AG08396 (cell line): Measurements from ENCODE around the gene RARA.

ENCODE experiments used
- DNase-seq: peaks from one replicate; pipeline ENCODE4 v3.0.0; 2012; ENCODE audit warnings: low spot score, mixed read lengths

The RARA gene

DNA sequence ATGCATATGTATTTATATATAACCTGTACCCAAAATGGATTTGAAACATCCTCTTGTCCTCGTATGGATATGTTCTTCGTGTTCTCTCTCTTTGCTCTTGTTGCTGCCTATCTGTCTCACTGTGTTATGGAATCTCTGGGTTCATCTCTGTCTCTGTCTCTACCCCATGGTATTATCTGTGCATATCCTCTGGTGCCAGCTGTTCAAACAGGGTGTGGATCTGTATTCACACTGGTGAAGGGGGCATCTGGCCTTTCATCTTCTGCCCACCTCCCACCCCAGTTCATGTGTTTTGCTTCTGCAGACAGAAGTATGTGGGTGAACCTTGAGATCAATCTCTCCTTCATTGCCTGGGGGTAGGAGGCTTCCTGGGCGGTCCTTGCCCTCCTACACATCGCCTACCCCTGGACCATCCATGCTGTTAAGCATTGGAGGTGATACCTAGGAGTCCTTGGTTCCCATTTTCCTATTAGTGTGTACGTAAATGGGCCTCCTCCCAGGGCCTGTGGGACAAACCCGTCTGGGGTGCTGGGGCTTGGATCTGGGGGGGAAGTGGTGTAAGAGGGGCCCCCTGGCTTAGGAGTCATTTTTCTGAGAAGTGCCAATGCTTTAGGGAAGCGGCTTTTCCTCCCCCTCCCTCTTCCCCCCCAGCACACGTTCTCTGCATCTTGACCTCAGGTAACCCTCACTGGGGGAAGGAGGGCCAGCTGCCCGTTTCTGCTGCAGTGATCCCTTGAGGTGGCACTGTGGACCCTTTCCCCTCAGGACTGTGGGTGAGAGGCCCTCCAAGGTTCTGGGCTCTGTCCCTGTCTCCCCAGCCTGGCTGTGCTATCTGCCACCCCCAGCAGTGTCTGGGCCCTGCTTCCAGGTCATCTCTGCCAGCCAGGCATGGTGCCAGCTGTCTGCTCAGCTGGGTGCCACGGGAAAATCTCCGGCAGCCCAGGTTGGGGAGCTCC is 21.1 kb downstream of the RARA start:
- no peak for DNase-seq

DNA sequence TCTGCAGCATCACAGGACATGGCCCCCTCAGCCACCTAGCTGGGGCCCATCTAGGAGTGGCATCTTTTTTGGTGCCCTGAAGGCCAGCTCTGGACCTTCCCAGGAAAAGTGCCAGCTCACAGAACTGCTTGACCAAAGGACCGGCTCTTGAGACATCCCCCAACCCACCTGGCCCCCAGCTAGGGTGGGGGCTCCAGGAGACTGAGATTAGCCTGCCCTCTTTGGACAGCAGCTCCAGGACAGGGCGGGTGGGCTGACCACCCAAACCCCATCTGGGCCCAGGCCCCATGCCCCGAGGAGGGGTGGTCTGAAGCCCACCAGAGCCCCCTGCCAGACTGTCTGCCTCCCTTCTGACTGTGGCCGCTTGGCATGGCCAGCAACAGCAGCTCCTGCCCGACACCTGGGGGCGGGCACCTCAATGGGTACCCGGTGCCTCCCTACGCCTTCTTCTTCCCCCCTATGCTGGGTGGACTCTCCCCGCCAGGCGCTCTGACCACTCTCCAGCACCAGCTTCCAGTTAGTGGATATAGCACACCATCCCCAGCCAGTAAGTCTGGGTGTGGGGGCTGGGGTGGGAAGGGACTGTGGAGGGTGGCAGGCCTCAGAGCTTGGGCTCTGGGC is 22.0 kb downstream of the RARA start:
- DNase-seq = no peak

DNA sequence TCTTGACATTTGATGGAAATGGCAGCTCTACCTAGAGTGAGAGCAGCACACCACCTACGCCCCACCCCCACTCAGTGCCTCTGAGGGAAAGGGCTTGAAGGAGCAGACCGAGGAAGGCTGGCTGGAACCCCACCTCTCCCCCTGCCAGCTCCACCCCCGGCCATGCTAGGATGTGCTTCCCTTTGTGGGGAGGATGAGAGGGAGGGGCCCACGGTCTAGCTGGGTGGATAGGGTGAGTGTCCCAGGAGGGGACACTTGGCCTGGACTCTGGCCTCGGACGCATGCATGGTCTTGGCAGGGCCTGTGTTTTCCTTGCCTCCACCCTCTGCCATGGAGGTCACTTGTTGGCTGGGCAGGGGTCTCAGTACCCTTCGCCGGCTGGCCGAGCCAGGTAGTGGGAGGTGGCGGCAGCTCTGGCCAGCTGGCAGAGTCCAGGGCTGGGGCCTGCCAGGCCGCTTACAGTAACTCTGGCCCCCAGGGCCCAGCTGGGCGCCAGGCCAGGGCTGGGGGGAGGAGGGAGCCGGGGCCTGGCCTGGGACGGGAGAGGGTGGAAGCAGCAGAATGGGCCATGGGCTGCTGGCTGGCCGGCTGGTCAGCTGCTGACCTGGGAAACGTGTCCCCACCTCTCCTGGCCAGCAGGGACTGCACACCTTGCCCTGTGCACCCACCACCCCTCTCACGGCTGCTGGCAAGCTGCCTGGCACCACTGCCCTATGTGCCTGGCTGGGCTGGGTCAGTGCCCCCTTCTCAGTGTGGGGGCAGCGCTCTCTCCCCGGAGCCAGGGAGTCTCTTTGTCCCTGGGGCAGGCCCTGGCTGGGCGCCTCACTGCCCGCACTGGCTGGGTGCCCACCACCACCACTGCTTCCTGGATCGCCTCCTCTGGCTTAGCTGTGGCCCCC is 23.0 kb downstream of the RARA start:
- DNase-seq = peak; percentile 52

DNA sequence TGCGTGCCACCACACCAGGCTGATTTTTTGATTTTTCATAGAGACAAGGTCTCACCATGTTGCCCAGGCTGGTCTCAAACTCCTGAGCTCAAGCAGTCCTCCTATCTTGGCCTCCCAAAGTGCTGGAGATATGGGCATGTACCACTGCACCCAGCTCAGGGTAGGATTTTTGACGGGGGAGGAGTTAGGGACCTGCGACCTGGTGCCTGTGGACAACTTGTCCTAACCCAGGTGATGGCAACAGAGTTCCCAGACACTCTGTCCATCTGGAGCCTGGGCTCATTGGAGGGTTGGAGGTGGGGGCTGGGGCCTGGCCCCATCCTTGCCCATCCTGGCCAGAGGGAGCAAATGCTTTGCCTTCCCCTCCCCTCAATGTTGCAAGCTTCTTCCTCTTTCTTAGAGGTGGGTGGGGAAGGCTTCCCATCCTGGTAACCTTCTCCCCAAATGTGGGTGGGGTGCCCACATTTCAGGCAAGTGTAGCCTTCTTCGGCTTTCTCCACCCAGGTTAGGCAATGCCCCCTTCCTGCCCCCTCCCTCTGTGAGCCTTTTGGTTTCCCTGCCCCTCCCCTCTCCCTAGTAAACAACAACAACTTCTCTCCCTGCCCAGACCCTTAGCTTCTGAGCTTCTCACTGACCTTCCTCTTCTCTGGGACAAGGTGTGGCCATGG is 24.9 kb downstream of the RARA start:
- DNase-seq = no peak

DNA sequence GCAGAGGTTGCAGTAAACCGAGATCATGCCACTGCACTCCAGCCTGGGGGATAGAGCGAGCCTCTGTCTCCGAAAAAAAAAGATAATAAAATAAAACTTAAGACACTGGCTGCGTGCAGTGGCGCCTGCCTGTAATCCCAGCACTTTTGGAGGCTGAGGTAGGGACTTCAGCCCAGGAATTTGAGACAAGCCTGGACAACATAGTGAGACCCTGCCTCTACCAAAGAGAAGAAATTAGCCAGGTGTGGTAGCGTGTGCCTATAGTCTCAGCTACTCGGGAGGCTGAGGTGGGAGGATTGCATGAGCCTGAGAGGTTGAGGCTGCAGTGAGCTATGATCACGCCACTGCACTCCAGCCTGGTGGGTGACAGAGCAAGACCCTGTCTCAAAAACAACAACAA is 26.6 kb downstream of the RARA start:
- DNase-seq = no peak

DNA sequence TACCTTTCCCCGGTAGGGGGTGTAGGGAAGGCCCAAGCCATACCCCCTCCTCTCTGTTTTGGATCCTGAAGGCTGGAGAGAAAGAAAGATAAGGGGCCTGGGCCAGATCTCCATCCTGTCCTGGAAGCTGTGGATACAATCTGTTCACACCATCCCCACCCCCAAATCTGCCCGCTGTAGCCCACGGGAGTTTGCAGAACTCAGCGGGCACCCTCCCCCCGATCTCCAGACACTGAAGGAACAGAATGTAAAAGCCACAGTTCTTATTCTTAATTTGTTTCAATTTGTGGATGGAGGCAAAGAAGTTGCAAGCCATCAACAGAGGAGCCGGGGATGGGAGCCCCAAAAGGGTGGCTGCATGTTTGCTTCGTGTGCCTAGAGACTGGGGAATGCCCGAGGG is 28.4 kb downstream of the RARA start:
- no peak for DNase-seq

DNA sequence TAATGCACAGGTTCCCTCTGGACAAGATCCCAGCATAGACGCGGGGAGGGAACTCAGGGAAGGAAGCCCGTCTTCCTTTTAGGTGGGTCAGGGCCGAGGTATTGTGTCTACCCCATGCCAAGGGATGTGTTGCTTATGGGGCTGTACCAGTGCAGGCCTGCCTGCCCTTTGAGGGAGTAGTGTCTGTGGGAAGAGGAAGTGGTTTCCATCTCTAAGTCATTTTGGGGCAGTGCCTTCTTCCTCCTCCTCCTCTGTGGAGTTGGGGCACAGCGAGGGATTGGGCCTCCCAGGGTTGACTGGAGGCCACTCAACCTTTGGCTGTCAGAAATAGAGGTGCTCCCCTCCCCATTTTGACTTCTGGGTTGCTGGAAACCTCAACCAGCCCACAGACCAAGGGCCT is 29.1 kb downstream of the RARA start:
- no peak for DNase-seq

DNA sequence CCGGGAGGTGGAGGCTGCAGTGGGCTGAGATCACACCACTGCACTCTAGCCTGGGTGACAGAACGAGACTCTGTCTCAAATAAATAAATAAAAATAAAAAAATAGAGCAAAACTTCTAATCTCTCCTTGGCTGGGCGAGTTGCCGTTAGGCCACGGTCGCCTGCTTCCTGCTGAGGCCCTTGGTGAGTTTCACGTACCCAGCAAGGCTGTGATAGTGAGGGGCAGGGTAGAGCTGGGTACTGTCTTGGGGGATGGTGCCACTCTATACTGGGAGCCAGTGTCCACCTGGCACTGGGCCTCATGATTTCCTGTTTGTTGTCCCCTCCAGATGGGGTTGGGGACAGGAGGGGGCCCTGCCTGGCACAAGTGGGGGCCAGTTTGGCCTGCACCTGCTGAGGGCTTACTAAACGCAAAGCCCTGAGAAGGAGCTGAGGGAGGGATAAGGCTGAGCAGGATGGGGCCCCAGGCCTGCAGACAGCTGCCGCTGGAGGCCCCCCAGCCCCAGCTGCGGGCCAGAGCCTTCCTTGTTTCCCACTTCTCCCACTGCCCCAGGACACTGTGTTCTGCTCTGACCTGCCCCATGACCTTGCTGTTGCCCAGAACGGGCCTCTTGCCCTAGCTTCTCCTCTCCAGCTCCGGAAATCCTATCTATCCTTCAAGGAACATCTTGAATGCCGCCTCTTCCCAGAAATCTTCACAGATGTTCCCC is 30.1 kb downstream of the RARA start:
- DNase-seq = no peak

DNA sequence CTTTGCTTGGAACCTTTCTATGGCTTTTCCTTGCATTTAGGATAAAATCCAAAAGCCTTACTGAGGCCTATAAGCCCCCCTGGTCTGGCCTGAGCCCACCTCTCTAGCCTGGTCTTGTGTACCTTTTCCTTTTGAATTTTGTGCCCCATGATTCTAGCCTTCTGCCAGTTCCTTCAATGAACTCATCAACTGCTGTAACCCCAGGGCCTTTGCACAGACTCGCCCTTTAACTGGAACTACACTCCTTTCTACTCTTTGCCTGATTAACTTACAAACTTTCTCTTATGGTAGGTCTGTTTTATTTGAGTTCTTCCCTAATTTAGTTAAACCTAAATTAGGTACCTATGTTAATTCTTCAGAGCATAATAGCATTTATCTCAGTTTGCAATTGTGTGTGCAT is 31.3 kb downstream of the RARA start:
- DNase-seq = no peak

DNA sequence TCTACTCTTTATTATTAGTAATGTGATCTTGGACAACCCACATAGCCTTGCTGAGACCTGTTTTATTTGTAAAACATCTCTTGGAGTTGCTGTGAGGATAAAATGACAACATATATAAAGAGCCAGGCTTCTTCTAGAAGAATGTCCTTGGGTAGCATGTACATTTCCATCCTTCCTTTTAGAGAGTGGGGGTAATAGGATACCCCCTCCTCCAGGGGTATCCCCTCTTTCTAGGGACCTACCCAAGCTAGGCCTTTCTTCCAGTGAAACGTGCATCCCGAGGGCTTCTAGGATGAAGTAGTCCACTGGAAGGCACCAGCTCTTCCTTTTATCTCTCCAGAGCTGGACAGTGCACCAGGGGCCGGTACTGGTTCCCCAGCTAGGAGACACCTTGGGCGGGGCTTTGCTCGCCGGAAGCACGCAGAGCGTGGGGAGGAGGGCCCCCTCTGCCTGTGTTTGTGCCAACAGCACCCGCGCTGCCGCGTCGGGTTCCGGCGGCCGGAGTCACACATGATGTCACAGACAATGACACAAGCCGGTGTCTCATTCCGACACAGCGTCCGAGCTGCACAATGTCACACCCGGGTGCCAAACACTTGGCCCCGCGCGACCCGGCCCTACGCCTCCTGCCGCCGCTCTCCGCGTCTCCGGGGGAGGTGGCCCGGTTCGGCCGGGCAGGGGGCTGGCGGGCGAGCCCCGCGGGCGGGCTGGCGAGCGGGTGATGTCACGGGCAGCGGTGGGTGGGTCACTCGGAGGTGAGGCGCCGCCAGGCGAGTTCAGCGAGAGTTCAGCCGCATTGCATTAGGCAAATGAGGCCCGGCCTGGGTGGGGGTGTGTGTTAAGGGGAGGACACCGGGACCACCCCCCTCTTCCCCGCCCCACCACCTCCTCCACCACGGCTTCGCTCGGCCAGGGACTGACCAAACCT is 32.2 kb downstream of the RARA start:
- DNase-seq = peak; percentile 86

DNA sequence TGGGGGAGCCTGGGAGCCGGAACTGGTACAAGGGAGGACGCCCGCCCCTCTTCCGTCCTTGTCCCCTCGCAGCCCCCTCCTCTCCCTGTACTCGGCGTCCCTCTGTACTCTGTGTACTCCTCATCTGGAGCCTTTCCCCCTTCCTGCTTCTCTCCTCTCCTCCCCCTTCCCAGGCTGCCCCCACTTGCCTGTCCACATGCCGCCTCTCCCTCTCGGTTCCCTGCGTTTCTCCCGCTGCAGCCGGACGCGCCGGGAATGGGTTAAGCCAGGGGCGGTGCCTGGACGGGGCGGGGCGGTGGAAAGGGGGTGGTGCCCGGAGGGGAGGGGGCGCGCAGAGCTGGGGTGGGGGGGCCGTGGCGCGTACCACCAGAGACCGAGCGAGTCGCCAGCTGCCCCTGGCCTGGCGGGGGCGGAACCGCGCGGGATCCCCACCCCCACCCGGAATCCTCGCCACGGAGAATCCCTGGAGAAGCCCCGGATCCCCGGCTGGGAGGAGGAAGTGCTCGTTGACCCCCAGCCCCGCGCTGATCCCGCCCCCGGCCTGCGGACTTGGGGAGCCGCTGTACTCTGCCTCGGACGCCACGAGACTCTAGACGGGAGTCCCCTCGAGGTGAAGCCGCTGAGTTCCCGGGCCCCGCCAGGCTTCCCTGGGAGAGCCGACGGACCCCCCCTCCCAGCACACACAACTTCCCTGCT is 33.0 kb downstream of the RARA start:
- peak; percentile 88 for DNase-seq

DNA sequence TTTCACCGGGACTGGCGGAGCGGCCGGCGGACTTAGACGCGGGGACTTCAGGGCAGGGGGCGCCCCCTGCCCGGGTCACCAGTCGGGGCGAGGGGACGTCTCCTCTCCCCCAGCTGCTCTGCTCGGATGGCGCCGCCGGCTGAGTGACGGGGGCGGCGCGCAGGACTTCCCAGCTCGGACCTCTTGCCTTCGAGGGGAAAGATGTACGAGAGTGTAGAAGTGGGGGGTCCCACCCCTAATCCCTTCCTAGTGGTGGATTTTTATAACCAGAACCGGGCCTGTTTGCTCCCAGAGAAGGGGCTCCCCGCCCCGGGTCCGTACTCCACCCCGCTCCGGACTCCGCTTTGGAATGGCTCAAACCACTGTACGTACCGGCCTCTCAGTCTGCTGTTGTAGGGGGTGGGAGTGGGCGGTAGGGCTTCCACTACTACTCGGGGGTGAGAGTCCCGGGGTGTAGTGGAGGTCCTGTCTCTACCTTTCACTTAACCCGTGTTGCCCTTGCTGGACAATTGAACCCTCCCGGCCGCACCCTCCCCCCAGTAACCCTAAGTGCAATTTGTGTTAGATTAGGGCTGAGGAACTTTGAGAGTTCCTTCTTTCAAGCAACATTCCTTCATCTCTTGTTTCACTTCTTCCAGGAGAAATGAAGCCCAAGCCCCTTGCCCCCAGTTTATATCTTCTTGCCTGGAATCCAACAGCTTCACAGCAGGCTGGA is 33.7 kb downstream of the RARA start:
- no peak for DNase-seq

DNA sequence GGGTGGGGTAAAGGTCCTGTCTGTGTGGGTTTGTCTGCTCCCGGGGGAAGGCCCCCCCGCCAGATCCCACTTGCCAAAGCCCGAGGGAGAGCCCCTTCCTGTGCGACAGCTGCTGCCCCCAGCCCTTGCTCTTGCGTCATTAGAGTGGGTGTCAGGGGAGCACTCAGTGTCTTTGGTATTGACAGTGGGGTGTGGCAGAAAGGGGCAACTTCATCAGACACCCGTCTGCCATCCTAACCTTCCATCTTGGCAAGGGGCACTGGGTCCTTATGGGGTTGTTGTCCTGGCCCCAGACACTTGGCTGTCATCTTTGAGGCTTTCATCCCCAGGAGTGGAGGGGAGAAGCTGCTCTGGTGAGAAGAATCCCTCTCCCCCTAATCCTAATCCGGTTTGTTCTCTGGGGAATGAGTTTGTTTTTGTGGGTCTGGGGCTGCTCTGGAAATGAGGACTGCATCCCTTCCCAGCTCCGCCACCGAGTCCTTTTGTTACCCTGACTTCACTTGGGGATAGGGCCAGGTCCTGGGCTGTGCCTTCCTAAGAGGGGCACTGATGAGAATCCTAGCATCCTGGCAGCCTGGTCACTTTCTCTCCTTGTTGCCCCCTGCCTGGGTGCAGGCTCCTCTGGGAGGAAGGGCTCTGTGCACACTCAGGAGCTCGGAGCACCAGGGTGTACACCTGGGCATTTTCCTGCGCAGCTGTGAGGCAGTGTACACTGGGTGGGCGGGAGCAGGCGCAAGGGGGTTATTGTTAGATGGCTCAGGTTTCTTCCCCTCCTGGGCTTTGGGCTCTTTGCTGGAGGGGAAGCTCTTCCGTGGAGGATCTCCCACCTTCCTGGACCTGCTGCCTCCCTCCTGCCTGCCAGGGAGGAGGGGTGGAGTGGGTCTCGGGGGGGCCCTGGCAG is 34.5 kb downstream of the RARA start:
- no peak for DNase-seq

DNA sequence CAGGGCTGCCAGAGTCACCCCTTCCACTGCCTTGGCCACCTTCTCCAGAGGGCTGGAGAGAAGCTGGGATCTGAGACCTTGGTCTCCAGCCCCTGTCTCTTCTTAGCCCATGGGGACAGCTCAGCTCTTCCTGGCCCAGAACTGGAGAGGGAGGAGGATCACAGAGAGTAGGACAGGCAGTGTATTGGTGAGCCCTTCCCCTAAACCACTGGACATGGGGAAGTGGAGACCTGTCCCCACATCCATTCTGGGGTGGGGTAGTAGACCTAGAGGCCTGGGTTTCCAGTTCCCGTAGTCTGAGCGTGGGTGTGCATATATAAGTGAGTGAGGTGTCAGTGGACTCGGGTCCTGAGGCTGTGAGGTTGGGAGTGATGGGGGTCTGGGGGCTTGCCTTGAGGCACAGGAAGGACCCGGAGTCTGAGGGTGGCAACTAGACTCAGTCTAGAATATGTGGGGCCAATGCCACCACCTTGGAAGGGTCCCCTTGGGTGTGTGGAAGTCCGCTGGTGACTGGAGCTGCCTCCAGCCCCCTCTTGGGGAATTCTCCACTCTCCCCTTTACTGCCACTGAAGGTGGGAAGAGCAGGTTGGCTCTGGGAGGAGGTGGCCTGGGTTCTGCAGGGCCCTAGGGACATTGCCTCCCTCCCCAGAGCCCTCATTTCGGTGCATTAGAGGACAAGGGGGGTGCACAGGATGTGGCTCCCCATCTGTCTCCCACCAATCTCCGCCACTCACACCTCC is 35.6 kb downstream of the RARA start:
- DNase-seq = peak; percentile 73

DNA sequence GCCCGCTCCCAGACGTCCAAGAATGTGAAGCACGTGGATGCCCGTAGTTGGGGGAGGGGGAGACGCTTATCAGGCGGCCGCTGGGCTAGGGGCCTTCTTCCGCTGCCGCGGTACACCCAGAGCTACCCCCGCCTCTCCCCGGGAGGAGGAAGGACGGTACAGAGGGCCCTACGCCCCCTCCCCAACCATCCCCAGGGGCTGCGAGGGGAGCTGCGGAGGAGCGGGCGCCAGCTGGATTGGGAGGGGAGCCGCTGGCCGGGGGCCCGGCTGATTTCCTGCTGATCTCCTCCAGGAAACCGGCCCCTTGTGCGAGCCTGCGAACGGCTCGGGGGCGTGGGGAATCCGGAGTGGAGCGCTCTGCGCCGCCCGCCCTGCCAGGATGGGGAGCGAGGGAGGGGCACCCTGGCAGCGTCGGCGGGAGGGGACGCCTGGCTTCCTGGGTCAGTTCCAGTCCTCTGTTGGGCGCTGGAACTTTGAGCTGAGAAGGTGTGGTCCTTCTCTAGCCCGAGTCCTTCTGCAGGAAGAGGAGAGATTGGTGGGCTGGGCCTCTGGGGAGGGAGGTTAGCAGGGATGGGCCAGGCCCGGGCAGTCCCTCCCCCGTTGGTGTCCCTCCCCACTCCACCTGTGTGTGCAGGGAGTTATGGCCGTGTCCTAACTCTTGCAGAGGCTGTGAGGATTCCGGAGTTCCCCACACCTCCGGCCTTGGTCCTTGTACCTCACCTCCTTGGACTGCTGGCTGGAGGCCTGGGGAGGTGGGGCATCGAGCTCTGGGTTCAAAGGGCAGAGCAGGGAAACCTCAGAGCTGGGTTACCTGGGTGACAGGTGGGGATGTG is 36.4 kb downstream of the RARA start:
- peak; percentile 67 for DNase-seq
